NCI-H146 (cell line): Measurements from ENCODE around the gene KRTAP16-1.

Experiments used
- DNase-seq: peaks from one replicate; lab custom pipeline; 2025; lab: John Stamatoyannopoulos, UW

KRTAP16-1 gene

GRCh38 chr17:41329279-41329948, 20.3 kb upstream of the KRTAP16-1 start:
- DNase-seq = peak; percentile 41

GRCh38 chr17:41328207-41328606, 19.1 kb upstream of the KRTAP16-1 start:
- no peak for DNase-seq

- no peak for DNase-seq
Measured at GRCh38 chr17:41327411-41328120, 18.5 kb upstream of the KRTAP16-1 start.

GRCh38 chr17:41326173-41327145, 17.4 kb upstream of the KRTAP16-1 start:
- DNase-seq = no peak

GRCh38 chr17:41325611-41326010, 16.5 kb upstream of the KRTAP16-1 start:
- no peak for DNase-seq

- DNase-seq = no peak
Measured at GRCh38 chr17:41325126-41325525, 16.0 kb upstream of the KRTAP16-1 start.

GRCh38 chr17:41324180-41325075, 15.3 kb upstream of the KRTAP16-1 start:
- DNase-seq = peak; percentile 14

GRCh38 chr17:41322903-41323895, 14.1 kb upstream of the KRTAP16-1 start:
- no peak for DNase-seq

- peak; percentile 10 for DNase-seq
Measured at GRCh38 chr17:41322094-41322902, 13.2 kb upstream of the KRTAP16-1 start.

- no peak for DNase-seq
Measured at GRCh38 chr17:41318231-41318630, 9.1 kb upstream of the KRTAP16-1 start.

- DNase-seq = no peak
Measured at GRCh38 chr17:41315814-41316445, 6.8 kb upstream of the KRTAP16-1 start.

- DNase-seq = no peak
Measured at GRCh38 chr17:41315204-41315794, 6.2 kb upstream of the KRTAP16-1 start, which contains the start of gene KRTAP17-1. TSS of gene KRTAP17-1 (minus strand) at chr17:41315710. CDS start at chr17:41315650, 60 bp downstream.

- no peak for DNase-seq
Measured at GRCh38 chr17:41311111-41311510, 2.0 kb upstream of the KRTAP16-1 start.

GRCh38 chr17:41308251-41308917, 725 bp downstream of the KRTAP16-1 start:
- no peak for DNase-seq

- no peak for DNase-seq
Measured at GRCh38 chr17:41307647-41308046, 1.5 kb downstream of the KRTAP16-1 start.

- no peak for DNase-seq
Measured at GRCh38 chr17:41304091-41304490, 5.0 kb downstream of the KRTAP16-1 start.

- no peak for DNase-seq
Measured at GRCh38 chr17:41302981-41303380, 6.1 kb downstream of the KRTAP16-1 start.
